ENCODE results near the gene RREB1. TPM values are rescaled to one million over a fixed set of nuclear protein-coding genes. Genes with fewer than 3 reads are reported as not detected.
A peak's percentile ranks its signal among the peaks of the same experiment; 100 is the strongest.

RREB1 gene
- total RNA-seq, 4 donors from 2014 or later, result 17.7 to 36.6 (median 28.8) TPM

- no peak for DNase-seq (ENCODE audit: extremely low spot score)
- Histone ChIP-seq H3K4me3 (no peak overlapping the region), H3K9me3 (no peaks in the 10 kb centered on the region), H3K36me3 (no peaks in the 10 kb centered on the region), H3K27ac (replicated peaks in 1 of 4) (no peak overlapping the region), H3K4me1 (no peaks in the 10 kb centered on the region), H3K27me3 (no peaks in the 10 kb centered on the region)
- WGBS, result 68% methylated on average over 11 of the region's 11 CpGs
- intact Hi-C loops (cut with DNase I), result no loop called here
- TF ChIP-seq CTCF (IDR thresholded peaks at IDR 0.05) (no peak), EP300 (IDR thresholded peaks at IDR 0.05) (no peak), POLR2AphosphoS5 (IDR thresholded peaks at IDR 0.05) (no peak), POLR2A (IDR thresholded peaks at IDR 0.05; ENCODE audit: low read depth) (no peak)
Measured at GRCh38 chr6:7062451-7063162, 45.2 kb upstream of the RREB1 start.

DNA sequence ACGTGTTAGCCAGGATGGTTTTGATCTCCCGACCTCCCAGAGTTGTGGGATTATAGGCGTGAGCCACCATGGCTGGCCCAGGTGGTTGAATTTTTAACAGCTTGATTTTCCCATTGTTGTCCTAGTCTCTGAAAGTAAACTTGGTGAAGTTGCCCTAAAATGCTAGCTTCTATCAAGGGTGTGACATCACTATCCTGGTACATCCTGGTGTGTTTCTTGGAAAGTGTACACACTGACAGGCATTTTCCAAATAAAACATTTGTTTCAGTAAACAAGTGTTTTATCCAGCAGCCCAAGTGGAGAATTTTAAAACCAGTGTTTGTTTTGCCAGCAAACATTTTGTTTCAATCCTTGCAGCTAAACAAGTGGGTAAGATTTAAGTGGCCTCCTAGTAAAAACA, 40.5 kb upstream of the RREB1 start:
- no peaks in the 10 kb centered on the region for H3K4me1 ChIP-seq
- WGBS, result 85% methylated on average over 3 of the region's 3 CpGs
- intact Hi-C loops (cut with DNase I), result no loop called here
- no peak overlapping the region for H3K27ac ChIP-seq (replicated peaks in 1 of 4)
- H3K36me3 ChIP-seq, result no peaks in the 10 kb centered on the region
- no peak overlapping the region for H3K4me3 ChIP-seq
- no peak for TF ChIP-seq EP300 (IDR thresholded peaks at IDR 0.05)
- TF ChIP-seq CTCF (IDR thresholded peaks at IDR 0.05), result no peak
- no peak for TF ChIP-seq POLR2A (IDR thresholded peaks at IDR 0.05; ENCODE audit: low read depth)
- TF ChIP-seq POLR2AphosphoS5 (IDR thresholded peaks at IDR 0.05), result no peak
- H3K27me3 ChIP-seq, result no peaks in the 10 kb centered on the region
- DNase-seq (ENCODE audit: extremely low spot score), result no peak
- no peaks in the 10 kb centered on the region for H3K9me3 ChIP-seq

- Histone ChIP-seq H3K27me3 (no peaks in the 10 kb centered on the region), H3K4me3 (no peak overlapping the region), H3K9me3 (no peaks in the 10 kb centered on the region), H3K36me3 (no peaks in the 10 kb centered on the region), H3K27ac (replicated peaks in 1 of 4) (no peak overlapping the region), H3K4me1 (no peaks in the 10 kb centered on the region)
- DNase-seq (ENCODE audit: extremely low spot score), result peak; percentile 0
- 88% methylated on average over 2 of the region's 2 CpGs for WGBS
- intact Hi-C loops (cut with DNase I), result no loop called here
- TF ChIP-seq POLR2A (IDR thresholded peaks at IDR 0.05; ENCODE audit: low read depth) (no peak), EP300 (IDR thresholded peaks at IDR 0.05) (no peak), CTCF (IDR thresholded peaks at IDR 0.05) (no peak), POLR2AphosphoS5 (IDR thresholded peaks at IDR 0.05) (no peak)
Measured at GRCh38 chr6:7071405-7071804, 36.4 kb upstream of the RREB1 start.

- DNase-seq (ENCODE audit: extremely low spot score), result no peak
- H3K27ac ChIP-seq (replicated peaks in 1 of 4), result no peak overlapping the region
- TF ChIP-seq CTCF (IDR thresholded peaks at IDR 0.05) (no peak), POLR2AphosphoS5 (IDR thresholded peaks at IDR 0.05) (no peak), POLR2A (IDR thresholded peaks at IDR 0.05; ENCODE audit: low read depth) (no peak), EP300 (IDR thresholded peaks at IDR 0.05) (no peak)
- 91% methylated on average over 10 of the region's 10 CpGs for WGBS
- no peak overlapping the region for H3K4me3 ChIP-seq
- no peaks in the 10 kb centered on the region for H3K27me3 ChIP-seq
- intact Hi-C loops (cut with DNase I), result no loop called here
- no peaks in the 10 kb centered on the region for H3K9me3 ChIP-seq
- no peaks in the 10 kb centered on the region for H3K4me1 ChIP-seq
- H3K36me3 ChIP-seq, result no peaks in the 10 kb centered on the region
Measured at GRCh38 chr6:7073082-7073820, 34.5 kb upstream of the RREB1 start.
